G401 (cell line): ENCODE measurements around the gene WARS2. TPM values are rescaled to one million over a fixed set of nuclear protein-coding genes. Genes with fewer than 3 reads are reported as not detected.

ENCODE experiments used
- DNase-seq: peaks from one replicate; pipeline ENCODE4 v3.0.0-alpha.2; 2015; ENCODE audit warnings: low spot score
- in situ Hi-C: cut with HindIII; loops from 2 replicates; pipeline ENCODE4 v1.10.0; 2016; ENCODE audit warnings: low sequenced_read_pairs, mixed read lengths
- total RNA-seq: library from RNA; depleted of rRNA; stranded (reverse); fragments of >200 nt; shearing (Covaris generic); gene quantifications from 2 replicates; pipeline ENCODE4 v1.2.3, GENCODE V29; 2014

WARS2 gene
- total RNA-seq, 1 experiment from 2014 or later, result 15.5 TPM

DNA sequence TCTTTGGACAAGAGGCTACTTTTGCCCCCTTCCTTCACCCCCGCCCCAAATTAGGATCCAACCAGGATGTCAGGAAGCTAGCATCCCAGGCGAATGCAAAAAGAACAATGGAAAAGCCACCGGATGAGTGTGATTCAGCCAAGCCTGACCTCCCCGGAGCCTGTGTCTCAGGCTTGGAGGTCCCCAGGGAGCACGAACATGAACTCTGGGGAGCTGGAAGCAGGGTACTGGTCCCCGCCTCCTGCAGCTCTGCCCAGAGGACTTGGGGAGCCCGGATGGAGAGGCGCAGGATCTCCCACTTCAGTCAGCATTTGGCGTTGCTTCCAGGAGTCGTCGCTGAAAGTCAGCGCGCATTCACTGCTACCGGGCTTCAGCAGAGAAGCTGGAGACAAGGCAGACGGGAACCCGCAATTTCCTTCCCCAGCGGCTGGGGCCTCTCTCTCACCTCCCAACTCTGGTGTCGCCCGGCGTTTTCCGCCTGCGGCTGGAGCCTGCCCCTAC lies 150.5 kb downstream of the WARS2 start:
- in situ Hi-C loops, result no loop called here
- DNase-seq, result peak; percentile 3

DNA sequence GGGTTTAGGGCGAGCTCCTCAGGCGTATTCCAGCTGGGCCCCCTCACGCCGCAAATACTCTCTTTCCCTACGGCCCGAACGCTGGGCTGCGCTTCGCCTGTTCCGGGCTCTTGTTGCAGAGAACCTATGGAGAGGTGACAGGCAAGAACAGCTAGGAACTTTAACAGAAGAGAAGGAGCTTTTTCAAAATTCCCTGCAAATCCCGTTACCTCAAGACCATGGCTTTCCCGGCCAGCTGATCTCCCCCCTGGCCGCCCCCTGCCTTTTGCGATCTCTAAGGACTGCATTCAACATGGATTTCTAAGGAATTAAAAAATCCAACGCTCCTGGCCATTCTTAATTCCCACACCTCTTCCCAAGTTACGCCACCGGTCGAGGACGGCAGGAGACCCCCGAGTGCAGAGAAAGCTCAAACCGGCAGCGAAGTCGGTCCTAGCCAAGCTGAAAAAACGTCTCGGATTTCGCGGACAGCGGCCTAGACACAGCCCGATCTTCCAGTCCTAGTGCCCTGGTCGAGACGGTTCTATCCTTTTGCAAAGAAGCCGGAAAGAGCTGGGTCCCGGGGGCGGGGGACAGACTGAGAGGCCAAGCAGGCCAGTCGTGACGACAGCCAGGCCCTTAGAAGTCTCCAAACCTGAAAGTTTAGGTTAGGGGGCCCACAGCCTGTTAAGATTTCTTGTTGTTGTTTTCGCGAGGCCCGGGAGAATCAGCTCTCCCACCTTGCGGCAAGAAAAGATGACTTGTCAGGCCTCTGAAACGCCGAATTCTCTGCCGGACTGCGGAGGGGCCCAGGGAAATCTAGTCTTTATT lies 151.2 kb downstream of the WARS2 start:
- in situ Hi-C loops, result no loop called here
- DNase-seq, result no peak

DNA sequence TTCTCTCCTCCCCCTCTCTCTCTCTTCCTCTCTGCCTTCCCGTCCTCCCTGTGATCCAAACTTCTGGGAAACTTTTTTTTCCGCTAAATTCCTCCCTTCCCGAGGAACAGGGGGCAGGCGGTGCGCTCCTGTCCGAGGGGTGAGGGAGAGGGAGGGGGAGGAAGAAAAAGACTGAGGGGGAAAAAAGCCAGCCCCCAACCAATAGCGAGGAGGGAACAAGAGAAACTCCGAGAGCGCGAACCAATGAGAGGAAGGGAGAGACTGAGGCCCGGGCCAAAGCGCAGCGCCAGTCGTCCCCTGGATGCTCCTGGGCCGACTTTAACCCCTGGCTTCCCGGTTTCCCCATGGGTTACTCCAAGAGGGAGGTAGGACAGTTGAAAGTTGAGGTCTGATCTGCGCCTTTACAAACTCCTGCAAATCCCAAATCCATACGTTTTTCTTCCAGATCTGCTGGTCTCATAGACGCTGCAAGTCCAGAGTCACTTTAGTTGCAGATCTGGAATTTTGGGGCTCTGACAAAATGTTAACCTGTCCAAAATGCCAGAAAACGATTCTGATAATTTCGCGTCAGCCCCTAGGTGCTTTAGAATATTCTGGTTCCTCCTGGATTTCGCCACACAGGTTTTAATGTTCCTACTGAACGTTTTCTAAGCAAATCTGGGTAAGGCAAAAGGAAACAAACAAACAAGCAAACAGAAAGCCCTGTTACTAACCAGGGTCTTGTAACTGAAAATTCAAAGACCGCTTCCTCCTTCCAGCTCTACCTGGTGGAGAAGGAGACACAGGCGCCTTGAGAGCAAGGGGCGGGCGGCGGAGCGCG lies 152.1 kb downstream of the WARS2 start, which contains the start of gene TBX15:
TSS of gene TBX15 (minus strand) at position 158 of the 820 bp plus-strand sequence. CDS start 548 bp downstream, outside the sequence.
- in situ Hi-C loops, result no loop called here
- DNase-seq, result peak; percentile 33

DNA sequence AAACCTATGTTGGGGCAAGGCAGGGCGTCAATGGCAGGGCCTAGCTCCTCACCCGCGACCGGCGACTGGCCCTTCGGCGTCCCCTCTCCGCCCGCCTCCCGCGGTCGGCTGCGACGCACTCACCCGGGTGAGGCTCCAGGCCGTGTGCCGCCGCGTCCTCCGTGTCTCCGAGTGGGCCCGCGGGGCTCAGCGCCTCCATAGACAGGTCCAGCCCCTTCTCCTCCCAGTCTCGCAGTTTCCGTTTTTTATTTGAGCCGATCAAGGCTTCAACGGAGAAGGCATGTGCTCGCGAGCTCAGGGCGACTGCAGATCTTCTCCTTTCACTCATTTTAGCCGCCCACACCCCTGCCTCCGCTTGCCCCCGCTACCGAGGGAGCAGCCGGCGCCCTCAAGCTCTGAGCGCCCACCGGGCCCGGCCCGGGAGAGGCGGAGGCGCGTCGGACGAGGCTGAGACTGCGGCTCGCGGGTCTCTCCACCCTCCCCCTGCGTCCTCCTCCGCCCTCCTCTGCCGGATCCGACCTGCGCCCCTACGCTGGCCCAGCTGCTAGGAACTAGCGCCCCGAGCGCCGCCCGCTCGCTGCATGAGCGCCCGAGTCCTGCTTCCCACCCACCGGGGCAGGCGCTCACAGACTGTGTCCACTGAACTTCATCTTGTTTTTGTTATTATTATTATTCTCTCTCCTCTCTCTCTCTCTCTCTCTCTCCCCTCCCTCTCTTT lies 152.8 kb downstream of the WARS2 start:
- in situ Hi-C loops, result no loop called here
- no peak for DNase-seq

DNA sequence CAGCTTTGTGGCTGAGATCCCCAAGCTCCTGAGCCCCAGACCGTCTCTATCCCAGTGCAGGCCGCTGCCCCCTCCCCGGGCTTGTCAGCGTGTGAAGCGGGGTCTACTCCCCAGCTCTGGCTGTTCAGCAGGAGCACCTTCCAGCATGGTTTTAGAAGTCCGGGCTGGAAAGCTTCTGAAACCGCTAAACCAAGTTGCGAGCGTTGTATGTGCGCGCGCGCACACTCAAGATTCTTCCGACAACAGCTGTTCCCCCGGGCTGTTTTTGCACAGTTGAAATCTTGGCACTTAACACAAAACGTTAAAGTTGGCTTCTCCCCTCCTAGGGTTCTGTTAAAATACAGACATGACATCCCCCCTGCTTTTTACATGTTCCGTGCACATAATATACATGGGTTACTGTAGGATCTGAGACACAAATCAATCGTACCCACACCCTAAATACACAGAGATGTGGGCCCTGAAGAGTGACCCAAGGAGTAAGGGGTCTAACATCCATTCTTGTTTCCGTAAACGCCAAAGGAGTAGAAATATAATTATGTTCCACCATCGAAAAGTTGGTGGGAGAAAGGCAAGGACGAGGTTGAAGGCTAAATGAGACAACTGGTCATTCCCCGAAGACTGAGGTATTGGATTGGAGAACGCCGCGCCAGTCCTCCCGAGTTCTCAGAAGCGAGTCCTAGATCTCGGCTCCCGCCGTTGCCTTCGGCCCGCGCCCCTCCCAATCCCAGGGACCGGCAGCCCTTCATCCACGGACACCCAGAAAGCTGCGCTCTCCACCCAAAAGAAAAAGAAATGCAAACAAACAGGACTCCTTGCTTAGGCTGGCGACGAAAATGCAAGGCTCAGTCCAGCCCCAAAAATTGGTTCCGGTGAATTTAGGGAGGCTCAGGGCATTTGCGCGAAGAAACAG lies 153.6 kb downstream of the WARS2 start:
- no peak for DNase-seq
- in situ Hi-C loops, result no loop called here

DNA sequence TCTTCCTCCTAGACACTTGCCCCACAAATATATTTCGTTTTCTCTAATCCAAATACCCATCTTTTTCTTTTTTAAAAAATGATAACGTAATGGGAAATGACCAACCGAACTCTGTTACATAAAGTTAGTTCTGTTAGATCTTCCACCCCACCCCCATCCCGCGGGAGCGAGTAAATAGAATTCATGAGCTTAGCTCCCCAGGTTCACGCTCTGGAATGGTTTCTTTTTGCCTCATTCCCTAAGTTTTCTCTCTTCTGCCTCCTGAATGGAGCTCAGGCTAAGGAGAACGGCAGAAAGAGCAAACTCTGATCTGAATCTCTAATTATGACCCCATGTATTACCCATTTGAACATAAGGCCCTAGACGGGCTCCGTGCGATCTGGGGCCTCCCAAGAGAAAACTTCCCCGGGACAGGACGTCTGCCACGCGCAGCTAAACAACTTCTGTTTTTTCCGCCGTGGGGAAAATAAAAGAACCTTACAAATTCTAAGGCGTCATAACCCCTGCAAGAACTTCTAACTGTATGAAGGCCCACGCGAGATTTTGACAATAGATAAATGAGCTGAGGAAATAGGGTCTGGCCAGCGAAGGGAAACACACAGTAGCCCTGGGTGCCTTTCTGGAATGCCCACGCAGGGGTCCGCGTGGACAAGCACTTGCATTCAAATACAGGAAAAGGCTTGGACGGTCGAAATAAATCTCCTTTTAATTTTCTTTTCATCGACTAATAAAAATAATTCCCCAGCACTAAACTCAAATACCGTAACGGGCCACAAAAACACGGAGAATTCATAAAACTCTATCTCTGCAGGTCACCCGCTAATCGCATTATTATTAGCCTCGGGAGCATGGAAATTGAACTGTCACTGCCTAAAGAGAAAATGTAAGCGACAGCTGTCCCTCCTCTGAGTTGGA lies 154.6 kb downstream of the WARS2 start:
- in situ Hi-C loops, result no loop called here
- no peak for DNase-seq

DNA sequence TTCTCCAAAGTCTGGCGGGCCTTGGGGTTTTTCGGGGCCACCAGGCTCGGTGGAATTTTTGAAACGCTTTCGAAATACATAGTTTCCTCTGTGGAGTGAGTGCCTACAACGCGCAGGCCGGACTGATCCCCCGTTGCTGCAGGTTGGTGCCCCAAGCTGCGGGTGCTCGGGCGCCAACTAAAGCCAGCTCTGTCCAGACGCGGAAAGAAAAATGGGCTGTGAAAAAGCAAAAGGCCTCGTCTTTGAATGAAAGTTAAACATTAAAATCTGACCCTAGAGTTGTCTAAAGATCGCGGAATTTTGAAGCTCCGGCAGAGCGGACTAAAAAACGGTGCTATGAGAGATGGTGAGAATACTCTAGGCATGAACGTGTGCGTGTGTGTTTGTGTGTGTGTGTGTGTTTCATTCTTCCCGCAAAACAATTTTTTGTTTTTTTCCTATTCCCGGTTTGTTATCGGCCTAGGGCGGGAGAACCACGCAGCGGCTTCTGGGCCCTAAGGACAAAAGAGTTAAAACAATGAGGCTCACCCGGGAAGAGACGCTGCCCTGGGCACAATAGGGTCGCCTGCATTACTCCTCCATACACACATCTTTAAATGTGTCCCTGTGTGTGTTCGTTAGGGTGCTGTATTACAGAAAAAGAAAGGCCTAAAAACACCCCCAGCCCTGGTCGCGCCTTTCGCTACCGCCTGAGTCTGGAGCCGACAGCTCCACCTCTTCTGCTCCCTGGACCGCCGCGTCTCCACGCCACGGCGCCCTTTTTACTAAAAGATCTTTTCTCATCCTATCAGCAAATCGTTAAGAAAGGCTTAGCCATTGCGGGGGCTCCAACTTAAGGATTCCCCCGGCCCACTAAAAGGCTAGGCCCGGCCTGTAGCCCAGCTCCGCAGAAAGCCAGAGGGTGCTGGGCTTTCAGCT lies 155.5 kb downstream of the WARS2 start:
- DNase-seq, result no peak
- in situ Hi-C loops, result no loop called here

DNA sequence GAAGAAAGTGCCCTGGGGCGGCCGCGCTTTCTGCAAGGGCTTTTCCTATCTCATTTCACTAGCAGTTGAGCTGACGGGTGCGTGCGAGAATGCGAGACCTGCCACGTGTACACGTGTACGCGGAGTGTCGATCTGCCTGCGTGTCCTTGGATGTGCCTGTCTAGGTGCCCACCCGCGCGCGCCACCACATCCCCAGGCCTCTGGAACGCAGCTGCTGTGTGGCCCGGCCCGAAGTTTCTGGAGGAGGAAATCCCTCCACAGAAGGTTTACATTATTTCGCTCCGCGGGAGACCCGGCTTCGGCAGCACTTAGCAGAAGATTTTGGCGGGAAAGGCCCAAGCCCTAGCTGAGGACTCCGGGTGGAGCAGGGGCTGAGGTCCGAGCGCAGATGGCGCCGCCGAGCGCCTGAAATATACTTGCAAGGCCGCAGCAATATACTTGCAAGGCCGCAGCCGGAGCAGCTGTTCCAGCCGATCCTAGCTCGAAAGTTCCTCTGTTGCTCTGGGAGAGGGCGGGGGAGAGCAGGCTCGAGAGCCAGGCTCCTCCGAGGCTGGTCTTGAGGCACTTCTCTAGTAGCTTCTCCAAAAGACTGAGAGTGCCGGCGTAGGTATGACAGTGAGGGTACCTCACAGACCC lies 156.2 kb downstream of the WARS2 start:
- no peak for DNase-seq
- in situ Hi-C loops, result no loop called here

DNA sequence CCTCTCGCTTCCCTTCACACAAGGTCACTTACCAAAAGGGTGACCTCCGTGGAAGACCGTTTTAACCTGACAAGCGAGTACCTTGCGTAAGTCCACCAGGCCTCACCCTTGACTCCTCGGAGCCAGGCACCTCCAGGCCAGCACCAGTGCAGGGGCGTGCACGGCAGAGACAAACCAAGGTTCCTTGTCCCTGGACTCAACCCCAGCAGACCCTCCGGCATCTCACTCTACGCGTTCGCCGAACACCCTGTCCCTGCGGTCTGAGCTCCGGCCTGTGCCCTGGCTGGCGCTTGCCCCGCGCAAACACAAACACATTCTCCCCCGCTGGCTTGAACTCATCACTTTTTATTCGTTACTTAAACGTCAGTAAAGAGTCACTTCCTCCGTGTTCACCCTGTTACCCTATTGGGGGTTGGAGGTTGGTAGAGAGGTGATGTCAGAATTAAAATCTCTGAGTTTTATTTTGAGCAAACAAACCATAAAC lies 156.9 kb downstream of the WARS2 start:
- DNase-seq, result no peak
- in situ Hi-C loops, result no loop called here

DNA sequence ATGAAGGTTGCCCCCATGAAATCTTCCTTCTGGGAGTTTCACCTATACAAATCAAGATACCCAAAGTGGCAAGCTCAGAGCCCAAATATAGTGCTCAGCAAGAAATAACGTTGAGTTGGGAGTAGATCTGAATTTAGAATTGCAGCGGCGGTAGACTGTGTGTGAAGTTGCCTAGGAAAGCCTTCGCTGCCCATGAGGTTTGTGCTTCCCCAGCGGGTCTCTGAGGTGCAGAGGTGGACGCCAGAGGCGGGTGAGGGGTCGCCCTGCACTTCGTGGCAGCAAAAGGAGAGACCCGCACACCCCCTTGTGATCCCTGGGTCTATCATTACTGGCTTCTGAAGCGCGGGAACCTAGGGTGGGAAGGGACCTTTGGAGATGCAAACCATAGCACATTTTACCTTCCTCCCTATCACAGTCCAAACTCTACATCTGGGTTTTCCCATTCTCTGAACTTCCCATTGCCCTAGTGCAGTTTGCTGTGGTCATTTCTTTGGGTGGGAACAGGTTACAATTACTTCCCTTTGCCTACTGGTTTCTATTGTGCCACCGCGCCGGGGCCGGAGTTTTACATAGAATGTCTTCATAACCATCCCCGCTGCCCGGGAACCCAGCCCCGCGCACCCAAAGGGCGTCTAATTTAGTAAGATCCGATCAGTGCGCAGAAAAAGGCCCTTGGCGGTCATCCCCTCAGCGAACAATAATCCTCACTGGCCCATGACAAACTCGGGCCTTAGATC lies 157.5 kb downstream of the WARS2 start:
- no peak for DNase-seq
- in situ Hi-C loops, result no loop called here

DNA sequence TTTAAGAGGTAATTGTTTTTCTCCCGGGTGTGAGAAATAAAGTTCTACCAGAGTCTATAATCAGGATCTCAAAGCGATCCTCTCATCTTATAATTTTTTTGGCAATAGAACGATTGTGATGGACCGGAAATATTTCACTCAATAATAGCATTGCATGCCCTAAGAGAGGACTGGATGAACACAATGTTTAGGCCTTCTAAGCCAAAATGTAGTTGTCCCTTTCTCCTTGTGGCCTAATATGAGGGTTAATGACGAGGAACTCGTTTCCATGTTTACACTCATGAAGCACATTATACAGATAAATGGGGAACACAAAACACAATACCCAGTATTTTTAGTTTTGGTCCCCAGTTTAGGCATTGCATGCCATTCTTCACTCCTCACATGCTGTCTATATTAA lies 158.2 kb downstream of the WARS2 start:
- no peak for DNase-seq
- in situ Hi-C loops, result no loop called here

DNA sequence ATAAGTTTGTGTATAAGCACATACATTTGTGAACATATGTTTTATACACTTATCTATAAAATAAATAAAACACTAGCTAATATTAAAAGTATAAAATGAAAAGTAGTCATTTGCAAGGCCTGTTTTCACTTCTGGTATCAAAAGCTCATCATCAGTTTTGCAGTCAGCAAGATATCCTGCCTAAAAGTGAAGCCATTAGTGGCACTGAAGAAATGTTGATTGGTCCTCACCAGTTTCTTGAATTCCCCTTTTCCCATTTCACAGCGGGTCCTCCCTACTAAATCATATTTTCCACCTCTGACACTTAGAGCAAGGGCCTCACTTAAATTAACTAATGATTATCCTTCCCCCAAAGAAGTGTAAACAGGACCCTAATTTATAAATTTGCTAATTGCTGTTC lies 159.0 kb downstream of the WARS2 start:
- DNase-seq, result no peak
- in situ Hi-C loops, result no loop called here
